Stimulated activated CD4-positive, alpha-beta T cell treated with anti-CD3 and anti-CD28 coated beads, Interleukin-4, amount 100 ng/mL, for 1 hour (primary cell): ENCODE results near the gene PPP1R7.
"Not testable (repeated sequence)": the region's sequence is repeated elsewhere in the genome, so short reads cannot be mapped to it uniquely, and the experiment has no call there.

ENCODE experiments used
- DNase-seq: peaks from one replicate; pipeline ENCODE4 v3.0.0-alpha.2; 2020

PPP1R7 gene

DNA sequence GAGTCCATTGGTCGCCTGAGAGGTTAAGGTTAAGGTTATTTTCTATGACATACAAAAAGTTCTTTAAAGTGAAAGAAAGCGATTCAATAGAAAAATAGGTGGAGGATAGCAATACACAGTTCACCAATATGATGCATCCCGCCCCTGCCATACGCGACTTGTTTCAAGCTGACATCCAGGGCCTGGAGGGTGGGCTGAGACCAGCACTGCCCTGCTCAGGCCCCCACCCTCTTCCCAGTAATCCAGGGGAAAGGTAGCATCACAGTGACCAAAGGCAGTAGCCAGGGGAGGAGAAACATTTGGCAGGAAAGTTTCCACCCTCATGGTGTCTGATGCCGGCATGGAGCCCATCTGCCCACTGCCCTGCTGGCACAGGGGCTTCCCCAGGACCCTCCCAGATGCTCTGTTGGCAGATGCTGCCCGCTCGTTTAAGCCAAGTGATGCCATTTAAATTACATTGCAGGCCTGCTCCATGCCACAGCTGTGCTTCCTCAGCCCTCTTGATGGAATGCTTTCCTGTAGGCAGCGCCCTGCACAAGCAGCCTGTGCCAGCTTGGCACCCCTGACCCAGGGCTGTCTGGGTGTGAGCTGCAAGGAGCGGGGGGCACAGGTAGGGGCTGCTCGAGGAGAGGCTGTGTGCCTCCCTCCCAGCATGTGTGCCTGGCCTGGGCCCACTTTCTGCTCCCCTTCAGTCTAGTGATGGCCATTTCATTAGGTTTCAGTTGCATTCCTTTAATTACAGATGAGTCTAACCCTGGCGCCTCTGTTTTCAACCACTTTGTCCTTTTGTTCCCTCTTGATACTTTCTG is 27.5 kb downstream of the PPP1R7 start:
- DNase-seq = no peak

DNA sequence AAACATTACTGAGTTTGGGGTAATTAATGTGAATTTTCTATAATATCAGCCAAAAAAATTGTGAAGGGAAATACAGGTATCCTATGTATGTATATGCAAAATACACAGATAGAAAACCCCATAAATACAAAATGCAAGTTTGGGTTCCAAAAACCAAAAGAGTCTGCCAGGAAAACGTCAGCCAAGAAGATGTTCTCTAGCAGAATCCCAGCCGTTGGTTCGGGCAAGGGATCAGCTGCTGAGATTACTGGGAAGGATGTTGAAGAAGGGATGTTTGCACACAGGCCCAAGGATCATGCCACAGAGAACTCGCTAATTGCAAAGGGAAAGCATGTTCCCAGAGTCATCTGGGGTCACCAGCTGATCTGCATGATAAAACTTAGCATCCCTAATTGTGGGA is 28.7 kb downstream of the PPP1R7 start:
- no peak for DNase-seq

DNA sequence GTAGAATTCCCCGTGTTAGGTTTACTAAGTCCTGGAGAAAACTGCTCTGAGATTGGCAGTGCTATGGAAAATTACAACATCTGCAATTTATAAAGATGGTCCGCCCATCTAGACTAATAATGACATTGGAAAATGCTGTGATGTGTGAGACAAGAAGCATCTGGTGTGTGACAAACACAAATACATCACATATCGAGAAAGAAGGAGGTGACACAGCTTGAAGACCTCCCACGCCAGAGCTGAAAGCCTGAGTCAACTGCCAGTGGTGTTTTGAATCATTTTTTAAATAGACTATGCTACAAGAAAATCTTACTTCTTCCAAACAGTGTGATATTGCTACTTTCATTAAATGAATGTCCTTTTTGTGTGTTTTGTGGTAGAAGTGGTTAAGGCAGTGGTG is 29.6 kb downstream of the PPP1R7 start:
- DNase-seq = no peak

DNA sequence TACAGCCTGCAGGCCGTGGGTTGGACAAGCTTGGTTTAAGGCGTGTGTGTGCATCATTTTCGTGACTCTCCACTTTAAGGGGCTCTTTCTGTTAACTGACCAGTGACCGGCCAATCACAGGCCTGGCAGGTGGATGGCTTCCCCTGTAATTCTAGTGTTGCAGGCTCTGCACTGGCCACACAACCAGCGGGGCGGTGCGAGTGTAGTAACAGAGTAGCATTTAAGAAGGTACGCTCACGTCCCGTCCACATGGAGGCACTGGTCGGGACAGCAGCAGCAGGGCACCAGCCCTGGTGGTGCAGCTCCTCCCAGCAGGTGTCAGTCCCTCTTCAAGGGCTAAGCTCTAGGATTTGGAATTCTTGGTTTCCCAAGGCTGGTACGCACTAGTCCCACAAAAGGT is 30.2 kb downstream of the PPP1R7 start:
- no peak for DNase-seq

DNA sequence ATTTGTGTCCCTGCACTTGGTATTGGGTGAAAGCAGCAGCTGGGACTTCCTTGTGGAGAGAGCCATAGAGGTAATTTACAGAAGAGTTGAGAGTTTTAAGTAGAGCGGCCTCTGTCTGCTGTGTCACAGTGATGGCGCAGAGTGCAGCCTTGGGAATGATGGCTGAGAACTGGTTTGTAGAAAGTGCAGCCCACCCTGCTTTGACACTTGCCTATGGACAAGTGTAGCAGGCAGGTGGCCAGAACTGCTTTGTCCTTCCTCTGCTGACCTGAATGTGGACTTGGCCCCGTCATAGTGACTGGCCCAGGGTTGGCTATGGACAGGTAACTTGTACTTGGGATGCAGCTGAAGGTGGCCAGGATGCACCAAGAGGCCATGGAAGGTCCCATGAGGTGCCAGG is 31.9 kb downstream of the PPP1R7 start:
- DNase-seq = no peak

DNA sequence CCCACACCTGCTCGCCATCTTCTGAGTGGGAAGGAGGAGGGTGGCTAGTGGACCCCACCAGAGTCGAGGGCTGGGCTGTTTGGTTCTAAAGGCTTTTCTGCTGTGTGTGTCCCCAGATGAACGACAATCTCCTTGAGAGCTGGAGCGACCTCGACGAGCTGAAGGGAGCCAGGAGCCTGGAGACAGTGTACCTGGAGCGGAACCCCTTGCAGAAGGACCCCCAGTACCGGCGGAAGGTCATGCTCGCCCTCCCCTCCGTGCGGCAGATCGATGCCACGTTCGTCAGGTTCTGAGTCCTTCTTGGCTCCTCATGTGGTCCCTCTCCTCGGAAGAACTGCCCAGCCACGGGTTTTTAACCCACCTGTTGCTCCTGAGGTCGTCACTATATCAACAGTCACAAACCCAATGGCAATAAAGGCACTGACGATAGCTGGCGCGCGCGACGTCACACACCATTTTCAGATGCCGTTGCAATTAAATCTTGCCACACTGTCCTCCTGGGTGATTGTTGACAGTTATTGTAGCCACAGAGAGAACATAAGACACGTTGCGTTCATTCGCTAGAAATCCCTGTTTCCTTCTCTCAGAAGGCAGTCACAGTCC is 32.4 kb downstream of the PPP1R7 start:
- DNase-seq = no peak

DNA sequence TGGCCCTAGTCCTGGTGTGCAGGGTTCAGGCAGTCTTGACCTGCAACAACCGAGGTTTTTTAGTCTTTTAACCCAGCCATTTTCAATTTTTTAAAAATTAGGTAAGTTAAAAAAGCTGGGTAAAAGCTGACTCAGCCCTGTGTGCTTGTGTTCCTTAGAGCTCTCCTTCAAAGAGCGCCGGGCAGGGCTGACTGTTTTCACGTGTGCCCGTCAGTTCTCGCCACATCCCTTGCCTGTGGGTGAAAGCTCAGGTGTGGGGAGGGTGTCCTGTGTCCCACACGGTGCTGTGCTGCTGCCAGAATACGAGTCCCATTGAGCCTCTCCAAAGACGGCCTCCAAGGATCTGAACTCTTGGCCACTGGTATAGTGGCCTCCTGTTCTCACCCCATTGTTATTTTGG is 33.0 kb downstream of the PPP1R7 start:
- no peak for DNase-seq

DNA sequence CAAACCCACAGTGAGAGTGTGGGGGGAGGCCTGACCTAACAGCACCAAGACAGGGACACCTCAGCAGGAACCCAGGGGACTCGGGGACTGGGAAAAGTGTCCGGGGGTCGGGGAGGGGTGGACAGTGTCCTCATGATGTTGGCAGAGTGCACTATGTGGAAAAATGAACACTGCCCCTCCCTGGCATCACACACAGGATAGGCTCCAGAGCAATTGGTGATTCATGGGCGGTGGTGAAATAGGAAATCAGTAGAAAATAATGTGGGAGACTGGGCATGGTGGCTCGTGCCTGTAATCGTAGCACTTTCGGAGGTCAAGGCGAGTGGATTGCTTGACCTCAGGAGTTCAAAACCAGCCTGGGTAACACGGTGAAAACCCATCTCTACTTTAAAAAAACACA is 34.6 kb downstream of the PPP1R7 start:
- no peak for DNase-seq

DNA sequence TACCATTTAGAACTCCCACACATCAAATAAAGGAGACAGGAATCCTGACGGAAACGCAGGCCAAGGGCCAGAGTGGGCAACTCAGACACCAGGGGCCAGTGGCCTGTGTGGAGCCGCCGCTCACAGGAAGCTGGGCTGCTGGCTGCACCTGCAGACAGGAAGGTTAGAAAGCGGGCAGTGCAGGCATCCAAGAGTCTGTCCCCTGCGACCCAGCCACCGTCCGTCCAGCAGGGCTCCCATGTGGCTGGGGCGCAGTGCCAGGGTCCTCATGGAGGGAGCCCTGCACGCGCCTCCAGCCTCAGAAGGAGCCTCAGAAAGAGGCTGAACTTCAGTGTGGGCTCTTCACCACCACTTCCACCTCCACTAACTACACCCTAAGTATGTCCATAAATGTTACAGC is 35.7 kb downstream of the PPP1R7 start:
- no peak for DNase-seq

DNA sequence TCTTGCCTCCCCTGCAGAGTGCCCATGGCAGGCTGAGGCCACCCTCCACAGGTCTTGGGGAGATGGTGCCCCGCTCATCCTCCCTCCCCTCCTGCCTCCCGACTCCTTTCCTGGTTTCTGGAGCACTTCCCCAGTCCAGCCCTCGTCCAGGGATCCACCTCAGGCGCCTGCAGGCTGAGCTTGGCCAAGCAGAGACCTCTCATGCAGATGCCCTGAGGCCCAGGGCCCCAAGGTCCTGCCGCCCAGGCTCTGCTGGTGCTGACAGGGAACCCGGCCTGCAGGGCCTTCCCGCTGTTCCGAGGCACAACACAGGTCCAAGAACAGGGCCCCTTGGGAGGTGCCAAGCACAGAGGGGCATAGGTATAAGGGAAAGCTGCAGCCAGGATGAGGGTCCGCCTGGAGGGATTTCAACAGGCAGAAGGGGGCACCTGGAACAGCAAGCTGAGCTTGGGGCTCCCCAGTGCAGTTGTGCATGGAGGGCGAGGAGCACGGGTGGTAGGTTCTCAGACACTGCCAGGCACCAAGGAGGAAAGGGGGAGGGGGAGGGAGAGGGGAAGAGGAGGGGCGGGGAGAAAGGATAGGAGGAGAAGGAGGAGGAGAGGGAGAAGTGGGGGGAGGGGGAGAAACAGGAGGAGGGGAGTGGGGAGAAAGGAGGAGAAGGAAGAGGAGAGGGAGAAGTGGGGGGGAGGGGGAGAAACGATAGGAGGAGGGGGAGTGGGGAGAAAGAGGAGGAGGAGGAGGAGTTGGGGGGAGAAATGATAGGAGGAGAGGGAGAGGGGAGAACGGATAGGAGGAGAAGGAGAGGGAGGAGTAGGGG is 37.0 kb downstream of the PPP1R7 start:
- no peak for DNase-seq

DNA sequence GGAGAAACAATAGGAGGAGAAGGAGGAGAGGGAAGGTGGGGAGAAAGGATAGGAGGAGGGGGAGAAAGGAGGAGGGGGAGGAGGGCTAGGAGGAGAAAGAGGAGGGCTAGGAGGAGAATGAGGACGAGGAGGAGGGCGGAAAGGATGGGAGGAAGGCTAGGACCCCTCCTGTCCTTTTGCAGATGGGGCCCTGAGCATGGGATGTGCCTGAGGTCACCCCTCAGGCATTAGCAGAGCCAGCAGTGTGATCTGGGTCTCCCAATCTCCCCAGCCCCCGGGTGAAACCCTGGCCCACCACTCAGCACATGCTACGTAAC is 37.6 kb downstream of the PPP1R7 start:
- DNase-seq = no peak

DNA sequence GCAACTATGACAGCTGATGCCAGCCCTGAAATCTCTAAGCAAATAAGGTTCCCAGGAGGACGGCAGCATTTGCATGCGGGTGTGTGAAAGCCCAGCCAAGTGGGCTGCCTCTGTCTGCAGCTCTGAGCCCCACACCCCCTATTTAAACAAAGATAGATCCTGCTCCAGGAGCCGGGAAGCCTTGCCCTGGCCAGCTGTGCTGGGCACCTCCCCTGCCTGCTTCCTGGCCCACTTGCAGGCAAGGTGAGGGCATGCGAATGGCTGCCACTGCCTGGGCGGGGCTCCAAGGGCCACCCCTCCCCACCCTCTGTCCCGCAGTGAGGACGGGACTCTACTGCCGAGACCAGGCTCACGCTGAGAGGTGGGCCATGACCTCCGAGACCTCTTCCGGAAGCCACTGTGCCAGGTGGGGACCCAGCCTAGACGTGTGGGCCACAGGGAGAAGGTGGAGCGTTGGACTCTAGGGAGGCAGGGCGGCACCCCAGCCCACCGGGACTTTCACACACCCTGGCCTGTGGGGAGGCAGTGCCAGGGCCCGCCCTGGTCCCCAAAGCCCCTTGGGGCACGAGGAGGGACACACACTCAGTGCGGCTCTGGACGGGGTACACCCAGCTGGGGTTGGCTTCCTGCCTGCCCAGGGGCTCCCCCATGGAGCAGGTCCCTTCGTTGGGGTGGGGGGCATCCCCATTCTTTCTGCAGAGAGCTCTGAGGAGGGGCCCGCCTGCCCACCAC is 38.3 kb downstream of the PPP1R7 start, which contains the start of gene ANO7:
TSS of gene ANO7 (plus strand) at position 317 of the 732 bp plus-strand sequence. CDS start 1,387 bp downstream, outside the sequence.
- no peak for DNase-seq

DNA sequence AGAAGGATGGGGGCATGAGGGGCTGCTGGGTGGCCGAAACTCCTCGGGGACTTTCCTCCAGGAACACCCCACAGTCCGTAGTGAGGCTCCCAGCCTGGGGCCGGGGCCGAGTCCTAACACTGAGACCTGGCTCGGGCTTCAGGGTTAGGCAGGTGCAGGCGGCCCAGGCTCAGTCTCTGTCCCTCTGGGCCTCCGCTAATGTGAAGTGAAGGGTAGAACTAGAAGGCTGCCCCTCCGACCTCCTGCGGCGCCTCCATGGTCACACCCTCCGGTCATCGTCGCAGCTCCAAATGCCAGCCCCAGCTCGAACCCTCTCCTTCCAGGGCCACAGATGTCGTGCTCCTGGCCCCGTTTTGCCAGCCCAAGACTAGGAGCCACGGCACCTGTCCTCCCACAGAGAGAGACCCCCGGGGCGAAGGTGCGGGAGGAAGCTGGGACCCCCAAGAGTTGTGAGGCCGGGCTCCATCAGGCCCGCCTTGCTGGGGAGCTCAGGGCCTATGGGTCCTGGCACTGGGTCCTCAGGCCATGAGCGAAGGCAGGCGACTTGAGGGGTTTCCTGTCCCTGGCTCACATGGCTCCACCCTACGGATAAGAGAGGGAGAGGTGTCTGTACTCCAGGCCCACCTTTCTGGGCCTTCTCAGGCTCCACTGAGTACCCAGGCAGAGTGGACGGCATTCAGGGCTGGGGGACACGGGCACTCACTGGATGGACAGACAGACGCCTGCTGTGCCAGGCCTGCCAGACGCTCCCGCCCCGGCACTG is 39.0 kb downstream of the PPP1R7 start:
- DNase-seq = no peak

DNA sequence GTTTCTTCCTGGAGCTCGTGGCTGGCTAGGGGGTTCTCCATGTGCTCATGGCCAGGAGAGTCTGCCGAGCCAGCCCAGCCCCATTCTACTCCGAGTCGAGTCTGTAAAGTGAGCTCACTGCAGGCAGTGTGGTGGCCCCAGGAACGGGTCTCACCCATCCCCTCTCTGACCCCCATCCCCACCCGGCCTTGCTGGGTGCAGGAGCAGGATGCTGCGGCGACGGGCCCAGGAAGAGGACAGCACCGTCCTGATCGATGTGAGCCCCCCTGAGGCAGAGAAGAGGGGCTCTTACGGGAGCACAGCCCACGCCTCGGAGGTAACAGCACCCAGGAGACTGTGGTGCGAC is 39.6 kb downstream of the PPP1R7 start:
- no peak for DNase-seq

DNA sequence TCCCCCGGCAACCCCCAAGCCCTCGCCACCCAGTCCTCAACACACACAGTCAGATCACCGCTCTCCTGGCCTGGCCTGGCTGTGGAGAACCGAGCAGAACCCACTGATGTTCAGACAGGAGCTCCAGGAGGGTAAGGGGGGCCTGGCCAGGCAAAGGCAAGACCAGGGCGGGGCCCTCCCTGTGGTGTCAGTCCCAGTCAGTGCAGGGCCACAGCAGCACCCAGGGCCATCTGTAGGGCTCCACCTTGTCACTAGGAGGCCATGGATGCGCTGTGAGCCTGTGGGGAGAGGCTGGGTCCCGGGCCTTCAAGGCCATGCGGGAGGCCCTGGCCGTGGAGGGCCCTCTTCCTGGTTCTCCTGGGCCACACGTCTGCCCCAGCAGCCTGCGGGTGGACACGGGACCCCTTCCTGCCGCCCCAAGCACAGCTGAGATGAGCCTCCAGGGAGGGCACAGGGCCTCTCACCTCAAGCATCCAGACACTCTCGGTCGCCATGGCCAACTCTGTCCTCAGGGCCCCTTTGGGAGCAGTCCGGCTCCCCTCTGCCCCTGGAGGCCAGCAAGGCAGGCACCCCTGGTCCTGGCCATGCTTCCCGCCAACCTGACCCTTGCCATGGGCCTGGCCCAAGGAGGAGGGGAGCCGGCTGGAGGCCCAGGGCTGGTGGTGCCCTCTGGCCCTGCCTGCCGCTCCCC is 40.2 kb downstream of the PPP1R7 start:
- no peak for DNase-seq

DNA sequence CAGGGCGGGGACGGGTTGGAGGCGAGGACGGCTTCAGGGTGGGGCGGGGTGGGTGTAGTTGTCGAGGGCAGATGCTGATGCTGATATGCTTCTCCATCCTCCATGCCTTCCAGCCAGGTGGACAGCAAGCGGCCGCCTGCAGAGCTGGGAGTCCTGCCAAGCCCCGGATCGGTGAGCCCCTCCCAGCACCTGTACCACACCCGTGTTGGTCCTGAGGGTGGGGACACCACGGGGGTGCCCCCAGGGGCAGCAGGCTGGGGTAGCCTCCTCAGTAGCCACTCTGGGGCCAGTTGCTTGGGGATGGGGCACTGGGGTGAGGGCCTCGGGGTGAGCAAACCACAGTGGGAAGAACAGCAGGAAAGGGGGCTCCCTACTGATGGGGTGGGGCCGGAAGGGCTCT is 40.8 kb downstream of the PPP1R7 start:
- DNase-seq = no peak

DNA sequence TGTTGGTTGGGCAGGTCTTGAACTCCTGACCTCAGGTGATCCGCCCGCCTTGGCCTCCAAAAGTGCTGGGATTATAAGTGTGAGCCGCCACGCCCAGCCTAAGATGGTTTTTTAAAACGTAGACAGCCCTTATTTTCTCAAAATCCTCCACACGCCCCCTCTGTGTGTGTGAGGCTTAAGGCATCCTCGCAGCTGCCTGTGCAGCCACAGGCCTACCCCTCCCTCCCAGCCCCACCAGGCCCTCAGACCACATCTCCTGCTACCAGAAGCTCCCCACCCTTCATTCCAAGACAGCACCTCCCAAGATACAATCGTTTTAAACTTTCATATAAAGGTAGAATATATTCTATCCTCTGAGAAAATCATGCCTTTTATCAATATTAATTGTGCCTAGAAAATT is 43.0 kb downstream of the PPP1R7 start:
- no peak for DNase-seq

DNA sequence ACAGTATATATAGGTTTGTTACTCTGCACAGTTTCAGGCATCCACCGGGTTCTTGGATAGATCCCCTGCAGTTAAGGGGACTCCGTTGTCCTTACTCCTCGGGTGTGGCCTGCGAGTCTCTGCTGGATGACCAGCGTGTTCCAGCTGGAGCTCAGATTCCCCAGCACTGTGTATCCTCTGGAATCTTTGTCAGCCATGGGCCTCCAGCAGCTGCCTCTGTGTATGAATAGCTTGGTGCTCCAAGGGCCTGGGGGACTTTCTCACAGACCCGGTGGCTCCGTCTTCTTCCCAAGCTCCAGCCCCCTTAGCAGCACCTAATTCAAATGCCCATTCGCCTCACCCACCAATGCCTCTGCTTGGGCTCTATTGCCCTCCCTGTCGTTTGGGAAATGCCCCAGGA is 44.5 kb downstream of the PPP1R7 start:
- DNase-seq = no peak

DNA sequence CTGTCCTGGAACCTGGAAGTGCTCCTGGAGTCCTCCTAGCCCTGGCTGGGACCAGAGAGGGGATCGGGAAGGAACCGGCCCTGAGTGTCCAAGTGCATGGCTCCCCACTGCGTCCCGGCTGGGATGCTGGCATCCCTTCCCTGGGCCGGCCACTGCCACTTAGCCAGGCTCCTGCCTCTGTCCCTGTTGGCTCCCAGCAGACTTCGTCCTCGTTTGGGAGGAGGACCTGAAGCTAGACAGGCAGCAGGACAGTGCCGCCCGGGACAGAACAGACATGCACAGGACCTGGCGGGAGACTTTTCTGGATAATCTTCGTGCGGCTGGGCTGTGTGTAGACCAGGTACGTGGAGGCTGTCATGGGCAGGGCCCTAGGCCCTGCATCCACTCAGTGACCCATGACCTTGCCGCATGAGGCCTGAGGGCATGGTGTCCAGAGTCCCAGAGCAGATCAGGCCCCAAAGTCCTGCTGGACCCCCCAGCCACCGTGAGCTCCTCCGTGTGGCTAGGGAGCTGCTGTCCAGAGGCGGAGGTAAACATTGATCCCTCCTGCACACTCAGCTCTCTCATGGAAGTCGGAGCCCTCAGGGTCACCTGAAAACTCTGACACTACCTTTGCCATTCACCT is 45.4 kb downstream of the PPP1R7 start:
- no peak for DNase-seq

DNA sequence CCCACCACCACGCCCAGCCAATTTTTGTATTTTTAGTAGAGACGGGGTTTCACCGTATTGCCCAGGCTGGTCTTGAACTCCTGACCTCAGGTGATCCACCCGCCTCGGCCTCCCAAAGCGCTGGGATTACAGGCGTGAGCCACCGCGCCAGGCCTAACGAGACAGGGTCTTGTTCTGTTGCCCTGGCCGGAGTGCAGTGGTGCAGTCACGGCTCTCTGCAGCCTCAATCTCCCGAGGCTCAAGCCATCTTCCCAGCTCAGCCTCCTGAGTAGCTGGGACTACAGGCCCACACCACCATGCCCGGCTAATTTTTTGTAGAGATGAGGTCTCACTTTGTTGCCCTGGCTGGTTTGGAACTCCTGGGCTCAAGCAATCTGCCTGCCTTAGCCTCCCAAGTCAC is 47.0 kb downstream of the PPP1R7 start:
- DNase-seq = not testable (repeated sequence)

DNA sequence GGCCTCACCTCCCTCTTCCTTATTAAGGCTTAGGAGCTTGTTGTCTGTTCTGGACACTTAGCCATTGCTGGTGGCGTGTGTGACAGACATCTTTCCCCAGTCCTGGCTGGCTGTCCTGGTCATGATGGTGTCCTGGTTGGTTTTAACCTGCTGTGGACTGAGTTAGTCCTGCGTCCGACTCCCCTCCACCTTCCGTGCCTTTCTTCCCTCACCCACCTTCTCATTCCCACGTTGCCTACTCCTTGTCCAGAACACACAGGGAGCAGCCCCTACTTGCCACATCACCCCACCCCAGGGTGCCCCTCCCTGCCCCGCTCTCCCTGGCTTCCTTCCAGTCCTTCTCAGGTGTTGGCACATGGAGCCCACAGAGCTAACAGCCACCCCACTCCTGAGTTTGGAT is 47.7 kb downstream of the PPP1R7 start:
- DNase-seq = no peak
